ENCODE data around the gene BCAS1. TPM values are rescaled to one million over a fixed set of nuclear protein-coding genes. Genes with fewer than 3 reads are reported as not detected.

BCAS1 gene
- total RNA-seq, 6 experiments from 2014 or later: 0.07 to 0.43 (median 0.15) TPM; not detected in 2

DNA sequence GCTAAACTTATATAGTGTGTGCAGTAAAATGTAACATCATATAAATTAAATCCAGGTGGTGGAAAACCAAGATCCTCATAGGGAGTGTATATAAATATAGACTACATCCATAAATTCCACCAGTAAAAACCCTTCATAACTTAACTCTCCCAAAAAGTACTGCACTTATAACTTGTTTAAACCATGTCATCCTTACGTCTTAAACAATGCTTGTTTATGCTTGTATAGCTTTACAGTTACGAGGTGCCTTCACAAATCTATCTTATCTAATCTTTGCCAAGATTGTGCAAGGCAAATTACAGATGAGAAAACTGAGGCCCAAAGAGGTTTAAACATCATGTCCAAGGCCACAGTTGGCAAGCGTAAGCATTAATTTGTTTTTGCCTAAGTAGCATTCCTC is 71.3 kb downstream of the BCAS1 start:
- Histone ChIP-seq H3K27me3 (no peaks in the 10 kb centered on the region), H3K9me3 (no peaks in the 10 kb centered on the region), H3K27ac (no peak overlapping the region), H3K4me3 (no peak overlapping the region), H3K4me1 (no peaks in the 10 kb centered on the region), H3K36me3 (no peaks in the 10 kb centered on the region)
- intact Hi-C loops (cut with DNase I): no loop called here
- no peak for ATAC-seq
- 83% methylated on average over 3 of the region's 3 CpGs for WGBS (ENCODE audit: insufficient coverage, low coverage, low lambda C conversion rate, missing lambda C conversion rate)
- no peak for DNase-seq
- TF ChIP-seq POLR2A (IDR thresholded peaks at IDR 0.05): no peak
- TF ChIP-seq, protein P1, sequence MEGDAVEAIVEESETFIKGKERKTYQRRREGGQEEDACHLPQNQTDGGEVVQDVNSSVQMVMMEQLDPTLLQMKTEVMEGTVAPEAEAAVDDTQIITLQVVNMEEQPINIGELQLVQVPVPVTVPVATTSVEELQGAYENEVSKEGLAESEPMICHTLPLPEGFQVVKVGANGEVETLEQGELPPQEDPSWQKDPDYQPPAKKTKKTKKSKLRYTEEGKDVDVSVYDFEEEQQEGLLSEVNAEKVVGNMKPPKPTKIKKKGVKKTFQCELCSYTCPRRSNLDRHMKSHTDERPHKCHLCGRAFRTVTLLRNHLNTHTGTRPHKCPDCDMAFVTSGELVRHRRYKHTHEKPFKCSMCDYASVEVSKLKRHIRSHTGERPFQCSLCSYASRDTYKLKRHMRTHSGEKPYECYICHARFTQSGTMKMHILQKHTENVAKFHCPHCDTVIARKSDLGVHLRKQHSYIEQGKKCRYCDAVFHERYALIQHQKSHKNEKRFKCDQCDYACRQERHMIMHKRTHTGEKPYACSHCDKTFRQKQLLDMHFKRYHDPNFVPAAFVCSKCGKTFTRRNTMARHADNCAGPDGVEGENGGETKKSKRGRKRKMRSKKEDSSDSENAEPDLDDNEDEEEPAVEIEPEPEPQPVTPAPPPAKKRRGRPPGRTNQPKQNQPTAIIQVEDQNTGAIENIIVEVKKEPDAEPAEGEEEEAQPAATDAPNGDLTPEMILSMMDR (IDR thresholded peaks at IDR 0.05): no peak

DNA sequence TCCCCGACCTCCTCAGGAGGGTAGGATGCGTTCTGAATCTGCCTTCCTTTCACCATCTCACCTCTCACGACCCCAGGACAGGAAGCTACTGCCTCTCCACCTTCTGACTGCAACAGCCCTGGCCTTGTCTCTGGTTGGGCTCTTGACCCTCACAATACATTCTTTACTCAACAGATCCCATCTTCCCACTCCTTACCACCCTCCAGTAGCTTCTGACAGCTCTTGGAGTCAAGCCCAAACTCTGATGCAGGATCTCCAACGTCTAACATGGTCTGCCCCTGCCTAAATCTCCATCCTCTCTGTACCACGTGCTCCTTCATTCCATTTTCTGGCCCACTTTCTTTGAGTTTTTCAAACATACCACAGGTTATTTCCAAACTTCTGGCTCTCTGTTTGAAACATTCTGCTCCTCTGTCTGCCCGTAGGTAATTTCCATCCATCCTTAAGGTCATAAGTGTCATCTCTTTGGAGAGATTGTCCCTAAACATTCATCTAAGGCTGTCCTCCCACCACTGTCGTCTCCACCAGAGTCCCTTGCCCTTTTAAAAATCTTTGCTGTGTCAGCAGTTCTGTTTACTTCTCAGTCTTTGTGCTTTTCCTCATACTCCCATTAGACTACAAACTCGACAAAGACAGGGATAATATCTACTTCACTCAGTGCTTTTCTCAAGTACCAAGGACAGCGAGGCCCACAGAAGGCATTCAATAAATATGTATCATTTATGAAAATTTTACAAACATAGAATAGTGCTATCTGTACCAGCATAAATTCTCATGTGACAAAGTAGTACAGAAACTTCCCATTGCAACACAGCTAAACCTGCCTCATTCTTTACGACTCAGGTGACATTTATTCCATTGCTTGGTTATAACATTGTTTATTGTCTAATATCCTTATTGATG is 73.6 kb downstream of the BCAS1 start:
- no peaks in the 10 kb centered on the region for H3K27me3 ChIP-seq
- H3K27ac ChIP-seq: no peak overlapping the region
- intact Hi-C loops (cut with DNase I): no loop called here
- no peak for TF ChIP-seq POLR2A (IDR thresholded peaks at IDR 0.05)
- TF ChIP-seq, protein P1 (IDR thresholded peaks at IDR 0.05): no peak
- no peaks in the 10 kb centered on the region for H3K36me3 ChIP-seq
- no peaks in the 10 kb centered on the region for H3K9me3 ChIP-seq
- DNase-seq (no peak), ATAC-seq (no peak)
- H3K4me1 ChIP-seq: no peaks in the 10 kb centered on the region
- no peak overlapping the region for H3K4me3 ChIP-seq
- 65% methylated on average over 10 of the region's 10 CpGs for WGBS (ENCODE audit: insufficient coverage, low coverage, low lambda C conversion rate, missing lambda C conversion rate)

DNA sequence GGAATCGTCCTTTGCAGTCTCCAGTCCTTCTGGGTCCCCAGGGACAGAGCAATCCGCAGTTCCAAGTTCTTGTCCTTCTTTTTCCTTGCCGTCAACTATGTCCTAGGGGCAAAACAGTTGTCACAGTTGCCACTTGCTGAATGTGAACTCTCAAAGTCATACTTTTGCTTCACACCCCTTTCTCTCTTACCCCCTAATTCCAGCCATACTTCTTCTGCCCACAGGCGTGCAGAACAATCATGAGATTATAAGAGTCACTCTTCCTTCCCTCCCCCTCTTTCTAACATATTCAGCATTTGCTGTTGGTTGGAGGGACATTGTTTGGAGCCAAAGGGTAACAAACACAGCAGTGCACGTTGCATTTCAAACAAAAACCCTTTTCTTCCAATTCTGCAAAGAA is 74.4 kb downstream of the BCAS1 start:
- no peak for ATAC-seq
- Histone ChIP-seq H3K27ac (no peak overlapping the region), H3K9me3 (no peaks in the 10 kb centered on the region), H3K36me3 (no peaks in the 10 kb centered on the region), H3K4me1 (no peaks in the 10 kb centered on the region), H3K27me3 (no peaks in the 10 kb centered on the region), H3K4me3 (no peak overlapping the region)
- no peak for DNase-seq
- intact Hi-C loops (cut with DNase I): no loop called here
- WGBS (ENCODE audit: insufficient coverage, low coverage, low lambda C conversion rate, missing lambda C conversion rate): 55% methylated on average over 5 of the region's 5 CpGs
- TF ChIP-seq, protein P1 (IDR thresholded peaks at IDR 0.05): no peak
- TF ChIP-seq POLR2A (IDR thresholded peaks at IDR 0.05): no peak

DNA sequence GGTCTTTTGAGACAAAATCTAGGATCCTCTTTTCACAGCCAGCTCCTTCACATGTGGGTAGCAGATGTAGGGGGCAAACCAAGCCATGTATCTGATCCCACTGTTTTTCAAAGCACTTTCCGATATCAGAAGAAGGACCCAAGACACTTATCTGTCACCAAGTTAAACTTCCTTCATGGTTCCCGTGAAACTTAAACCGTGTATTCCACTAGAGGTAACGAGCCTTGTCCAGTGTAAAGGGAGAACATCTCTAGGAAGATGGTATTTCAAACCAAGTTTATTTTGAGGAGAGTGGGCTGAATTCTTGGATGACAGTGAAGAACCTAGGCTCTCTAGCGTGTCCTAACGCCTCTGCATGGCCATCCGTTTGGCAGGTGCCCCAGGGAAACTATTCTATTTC is 76.3 kb downstream of the BCAS1 start:
- 79% methylated on average over 7 of the region's 7 CpGs for WGBS (ENCODE audit: insufficient coverage, low coverage, low lambda C conversion rate, missing lambda C conversion rate)
- H3K4me1 ChIP-seq: no peaks in the 10 kb centered on the region
- ATAC-seq: no peak
- no peaks in the 10 kb centered on the region for H3K36me3 ChIP-seq
- DNase-seq: no peak
- H3K27me3 ChIP-seq: no peaks in the 10 kb centered on the region
- intact Hi-C loops (cut with DNase I): no loop called here
- H3K4me3 ChIP-seq: no peak overlapping the region
- no peak overlapping the region for H3K27ac ChIP-seq
- TF ChIP-seq, protein P1 (IDR thresholded peaks at IDR 0.05): no peak
- TF ChIP-seq POLR2A (IDR thresholded peaks at IDR 0.05): no peak
- no peaks in the 10 kb centered on the region for H3K9me3 ChIP-seq

Data from right lobe of liver (tissue), 6 donors.